IPS-18a (cell line): ENCODE measurements around the gene LCN6.
A peak's percentile ranks its signal among the peaks of the same experiment; 100 is the strongest.
"Not testable (repeated sequence)": the region's sequence is repeated elsewhere in the genome, so short reads cannot be mapped to it uniquely, and the experiment has no call there.

Source experiments
- H3K27ac ChIP-seq: one replicate; pipeline ENCODE4 v1.5.1; 2013; ENCODE audit warnings: low read length
- H3K27me3 ChIP-seq: one replicate; pipeline ENCODE4 v1.6.1; 2013; ENCODE audit warnings: mild to moderate bottlenecking, low read length; ENCODE audit not compliant: control insufficient read depth, insufficient read depth
- H3K36me3 ChIP-seq: one replicate; pipeline ENCODE4 v1.6.1; 2013; ENCODE audit warnings: low read depth, low read length; ENCODE audit not compliant: control insufficient read depth
- H3K4me1 ChIP-seq: one replicate; pipeline ENCODE4 v1.6.1; 2013; ENCODE audit warnings: low read depth, low read length; ENCODE audit not compliant: control insufficient read depth
- H3K4me3 ChIP-seq: one replicate; pipeline ENCODE4 v1.5.1; 2013; ENCODE audit warnings: low read length
- H3K9ac ChIP-seq: one replicate; pipeline ENCODE4 v1.6.1; 2013; ENCODE audit warnings: mild to moderate bottlenecking, low read length, moderate library complexity
- H3K9me3 ChIP-seq: one replicate; pipeline ENCODE4 v1.6.1; 2013; ENCODE audit warnings: low read depth, low read length; ENCODE audit not compliant: control insufficient read depth

The LCN6 gene

GRCh38 chr9:136776947-136777346, 28.6 kb upstream of the LCN6 start:
- no peak overlapping the region for H3K9ac ChIP-seq
- H3K4me1 ChIP-seq: no peaks in the 10 kb centered on the region
- H3K27ac ChIP-seq: no peak overlapping the region
- H3K9me3 ChIP-seq: peaks cover 5% of the 10 kb centered on the region
- no peaks in the 10 kb centered on the region for H3K36me3 ChIP-seq
- peaks cover 6% of the 10 kb centered on the region for H3K27me3 ChIP-seq
- no peak overlapping the region for H3K4me3 ChIP-seq

GRCh38 chr9:136775191-136775590, 26.9 kb upstream of the LCN6 start:
- Histone ChIP-seq H3K36me3 (no peaks in the 10 kb centered on the region), H3K9me3 (peaks cover 5% of the 10 kb centered on the region), H3K4me1 (no peaks in the 10 kb centered on the region), H3K27me3 (peaks cover 6% of the 10 kb centered on the region), H3K27ac (no peak overlapping the region), H3K9ac (no peak overlapping the region), H3K4me3 (no peak overlapping the region)

GRCh38 chr9:136774416-136775045, 26.2 kb upstream of the LCN6 start:
- H3K27me3 ChIP-seq: peaks cover 6% of the 10 kb centered on the region
- no peak overlapping the region for H3K27ac ChIP-seq
- H3K9me3 ChIP-seq: peaks cover 5% of the 10 kb centered on the region
- no peak overlapping the region for H3K9ac ChIP-seq
- H3K4me1 ChIP-seq: no peaks in the 10 kb centered on the region
- no peaks in the 10 kb centered on the region for H3K36me3 ChIP-seq
- H3K4me3 ChIP-seq: no peak overlapping the region

GRCh38 chr9:136773386-136774044, 25.2 kb upstream of the LCN6 start:
- H3K9me3 ChIP-seq: peaks cover 5% of the 10 kb centered on the region
- H3K4me1 ChIP-seq: no peaks in the 10 kb centered on the region
- H3K9ac ChIP-seq: no peak overlapping the region
- no peak overlapping the region for H3K27ac ChIP-seq
- peaks cover 6% of the 10 kb centered on the region for H3K27me3 ChIP-seq
- no peak overlapping the region for H3K4me3 ChIP-seq
- H3K36me3 ChIP-seq: no peaks in the 10 kb centered on the region

- Histone ChIP-seq H3K27ac (no peak overlapping the region), H3K4me1 (no peaks in the 10 kb centered on the region), H3K36me3 (no peaks in the 10 kb centered on the region), H3K27me3 (peaks cover 4% of the 10 kb centered on the region), H3K9me3 (peaks cover 5% of the 10 kb centered on the region), H3K4me3 (no peak overlapping the region), H3K9ac (no peak overlapping the region)
Measured at GRCh38 chr9:136771907-136772415, 23.6 kb upstream of the LCN6 start.

GRCh38 chr9:136769710-136770191, 21.4 kb upstream of the LCN6 start:
- Histone ChIP-seq H3K4me1 (no peaks in the 10 kb centered on the region), H3K9ac (no peak overlapping the region), H3K36me3 (no peaks in the 10 kb centered on the region), H3K27me3 (peaks cover 4% of the 10 kb centered on the region), H3K27ac (no peak overlapping the region), H3K9me3 (peaks cover 5% of the 10 kb centered on the region), H3K4me3 (no peak overlapping the region)

GRCh38 chr9:136766410-136767120, 18.2 kb upstream of the LCN6 start:
- not testable (repeated sequence) for H3K9ac ChIP-seq, H3K4me1 ChIP-seq, H3K4me3 ChIP-seq, H3K27me3 ChIP-seq, H3K27ac ChIP-seq, H3K36me3 ChIP-seq, H3K9me3 ChIP-seq

- not testable (repeated sequence) for H3K36me3 ChIP-seq, H3K27me3 ChIP-seq, H3K4me3 ChIP-seq, H3K9me3 ChIP-seq, H3K27ac ChIP-seq, H3K4me1 ChIP-seq, H3K9ac ChIP-seq
Measured at GRCh38 chr9:136765745-136766409, 17.6 kb upstream of the LCN6 start.

GRCh38 chr9:136765041-136765440, 16.7 kb upstream of the LCN6 start:
- Histone ChIP-seq H3K4me1 (peaks cover 2% of the 10 kb centered on the region), H3K4me3 (no peak overlapping the region), H3K9ac (no peak overlapping the region), H3K27ac (no peak overlapping the region), H3K27me3 (peaks cover 8% of the 10 kb centered on the region), H3K36me3 (no peaks in the 10 kb centered on the region), H3K9me3 (no peaks in the 10 kb centered on the region)

- Histone ChIP-seq H3K9me3 (no peaks in the 10 kb centered on the region), H3K4me1 (peaks cover 2% of the 10 kb centered on the region), H3K27me3 (peaks cover 8% of the 10 kb centered on the region), H3K36me3 (no peaks in the 10 kb centered on the region), H3K9ac (no peak within 1 kb of the TSS), H3K4me3 (peak within 1 kb of the TSS; percentile 17), H3K27ac (no peak within 1 kb of the TSS)
Measured at GRCh38 chr9:136764301-136764891, 16.1 kb upstream of the LCN6 start, which contains the start of gene LCN15. Gene LCN15, minus strand, starts transcription at chr9:136764518. Its CDS starts 30 bp downstream, at chr9:136764488.

- H3K4me1 ChIP-seq: peaks cover 2% of the 10 kb centered on the region
- H3K9ac ChIP-seq: no peak overlapping the region
- no peak overlapping the region for H3K27ac ChIP-seq
- peak overlapping the region; percentile 17 for H3K4me3 ChIP-seq
- H3K27me3 ChIP-seq: peaks cover 8% of the 10 kb centered on the region
- H3K9me3 ChIP-seq: no peaks in the 10 kb centered on the region
- H3K36me3 ChIP-seq: no peaks in the 10 kb centered on the region
Measured at GRCh38 chr9:136763649-136764035, 15.3 kb upstream of the LCN6 start.
